Measurements from ENCODE around the gene KCNK10.

Gene KCNK10

GRCh38 chr14:88231603-88232002 lies 91.5 kb downstream of the KCNK10 start:
- no peak overlapping the region for H3K9ac ChIP-seq (ENCODE audit: low read length)
- H3K27me3 ChIP-seq (ENCODE audit: insufficient read depth, low read length) = no peaks in the 10 kb centered on the region
- no peaks in the 10 kb centered on the region for H3K36me3 ChIP-seq (ENCODE audit: insufficient read depth, low read length)
- no peaks in the 10 kb centered on the region for H4K20me1 ChIP-seq (ENCODE audit: insufficient read depth, low read length)
- no peak overlapping the region for H3K4me3 ChIP-seq (ENCODE audit: low read depth, low read length, poor library complexity, severe bottlenecking)
- H3K27ac ChIP-seq (ENCODE audit: low read depth, low read length, poor library complexity, severe bottlenecking) = no peak overlapping the region
- H3K9me2 ChIP-seq (ENCODE audit: low read depth, low read length) = no peaks in the 10 kb centered on the region
- H3K4me1 ChIP-seq (ENCODE audit: insufficient read depth, low read length, severe bottlenecking) = no peaks in the 10 kb centered on the region
- H2AFZ ChIP-seq (ENCODE audit: low read length) = no peak overlapping the region
- no peak for TF ChIP-seq CTCF (IDR thresholded peaks at IDR 0.05; ENCODE audit: low read length)
- TF ChIP-seq EZH2 (IDR thresholded peaks at IDR 0.05; ENCODE audit: borderline replicate concordance, low read length) = no peak
- H3K9me3 ChIP-seq (ENCODE audit: low read length) = no peaks in the 10 kb centered on the region
- H3F3A ChIP-seq (ENCODE audit: insufficient read depth, low read length) = no peaks in the 10 kb centered on the region
- no peaks in the 10 kb centered on the region for H3K79me2 ChIP-seq (ENCODE audit: insufficient read depth, low read length)
- no peak overlapping the region for H3K4me2 ChIP-seq (ENCODE audit: low read length)

- Histone ChIP-seq H3K36me3 (ENCODE audit: insufficient read depth, low read length) (no peaks in the 10 kb centered on the region), H3K27ac (ENCODE audit: low read depth, low read length, poor library complexity, severe bottlenecking) (no peak overlapping the region), H3F3A (ENCODE audit: insufficient read depth, low read length) (no peaks in the 10 kb centered on the region)
Observed at GRCh38 chr14:88229428-88229827, 93.6 kb downstream of the KCNK10 start.

GRCh38 chr14:88228522-88229236 lies 94.4 kb downstream of the KCNK10 start:
- Histone ChIP-seq H3K9me3 (ENCODE audit: low read length) (no peaks in the 10 kb centered on the region), H3K4me2 (ENCODE audit: low read length) (no peak overlapping the region), H2AFZ (ENCODE audit: low read length) (no peak overlapping the region), H3K36me3 (ENCODE audit: insufficient read depth, low read length) (no peaks in the 10 kb centered on the region), H3K4me1 (ENCODE audit: insufficient read depth, low read length, severe bottlenecking) (no peaks in the 10 kb centered on the region), H4K20me1 (ENCODE audit: insufficient read depth, low read length) (no peaks in the 10 kb centered on the region), H3K27me3 (ENCODE audit: insufficient read depth, low read length) (no peaks in the 10 kb centered on the region), H3K27ac (ENCODE audit: low read depth, low read length, poor library complexity, severe bottlenecking) (no peak overlapping the region), H3K4me3 (ENCODE audit: low read depth, low read length, poor library complexity, severe bottlenecking) (no peak overlapping the region), H3K9ac (ENCODE audit: low read length) (no peak overlapping the region), H3K79me2 (ENCODE audit: insufficient read depth, low read length) (no peaks in the 10 kb centered on the region), H3K9me2 (ENCODE audit: low read depth, low read length) (no peaks in the 10 kb centered on the region), H3F3A (ENCODE audit: insufficient read depth, low read length) (no peaks in the 10 kb centered on the region)
- TF ChIP-seq CTCF (IDR thresholded peaks at IDR 0.05; ENCODE audit: low read length) (no peak), EZH2 (IDR thresholded peaks at IDR 0.05; ENCODE audit: borderline replicate concordance, low read length) (no peak)

More at GRCh38 chr14:88229428-88229827, 93.6 kb downstream of the KCNK10 start:
- Histone ChIP-seq H3K9me3 (ENCODE audit: low read length) (no peaks in the 10 kb centered on the region), H2AFZ (ENCODE audit: low read length) (no peak overlapping the region), H3K4me3 (ENCODE audit: low read depth, low read length, poor library complexity, severe bottlenecking) (no peak overlapping the region), H3K9me2 (ENCODE audit: low read depth, low read length) (no peaks in the 10 kb centered on the region), H3K27me3 (ENCODE audit: insufficient read depth, low read length) (no peaks in the 10 kb centered on the region), H3K4me2 (ENCODE audit: low read length) (no peak overlapping the region), H3K4me1 (ENCODE audit: insufficient read depth, low read length, severe bottlenecking) (no peaks in the 10 kb centered on the region), H3K79me2 (ENCODE audit: insufficient read depth, low read length) (no peaks in the 10 kb centered on the region), H3K9ac (ENCODE audit: low read length) (no peak overlapping the region), H4K20me1 (ENCODE audit: insufficient read depth, low read length) (no peaks in the 10 kb centered on the region)
- no peak for TF ChIP-seq EZH2 (IDR thresholded peaks at IDR 0.05; ENCODE audit: borderline replicate concordance, low read length)
- TF ChIP-seq CTCF (IDR thresholded peaks at IDR 0.05; ENCODE audit: low read length) = no peak

All from OCI-LY1 (cell line).